AG04449 (cell line): ENCODE data around the gene SLC5A12.
A peak's percentile ranks its signal among the peaks of the same experiment; 100 is the strongest.

Experiments
- CTCF ChIA-PET: fragments of 350-600 bp; formaldehyde crosslinking; extraction: SDS; loops from one replicate; lab custom pipeline; 2021; ENCODE audit warnings: antibody characterized with exemption; lab: Yijun Ruan, JAX
- POLR2A ChIA-PET: fragments of 400-600, 350-600 bp; formaldehyde crosslinking; extraction: SDS; loops from one replicate; lab custom pipeline; 2020; ENCODE audit warnings: antibody characterized with exemption, inconsistent platforms; lab: Yijun Ruan, JAX
- DNase-seq: peaks from one replicate; pipeline ENCODE4 v3.0.0-alpha.2; 2010; ENCODE audit warnings: low read depth, low spot score
- H3K4me3 ChIP-seq: 2 replicates; pipeline ENCODE4 v1.5.1; 2011; ENCODE audit warnings: low read depth, mild to moderate bottlenecking, control low read depth, low read length
- TF ChIP-seq, protein P1 (sequence below): IDR thresholded peaks from one replicate; pipeline ENCODE4 v1.5.1; 2011; ENCODE audit warnings: mild to moderate bottlenecking, moderate library complexity, low read length, control low read depth, inconsistent platforms; ENCODE audit not compliant: insufficient read depth; ENCODE audit errors: missing control alignments

The SLC5A12 gene

DNA sequence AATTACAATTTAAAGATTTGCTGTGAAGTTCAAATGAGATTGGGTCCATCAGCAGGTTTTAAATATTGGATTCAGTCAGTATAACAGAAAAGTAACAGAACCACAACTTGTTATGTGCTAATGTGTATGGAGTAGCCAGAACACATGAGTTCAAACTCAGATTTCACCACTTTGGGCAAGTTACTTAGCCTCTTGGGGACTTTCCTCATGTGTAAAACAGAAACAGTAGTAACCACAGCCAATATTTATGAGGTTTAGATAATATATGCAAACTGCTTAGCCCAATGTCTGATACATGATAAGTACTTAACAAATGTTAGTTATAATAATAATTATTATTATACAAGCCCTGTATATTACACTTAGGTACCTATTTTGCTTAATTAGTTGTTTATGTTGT is 21.8 kb upstream of the SLC5A12 start:
- H3K4me3 ChIP-seq, result no peak overlapping the region
- ChIA-PET POLR2A (no interaction called here), CTCF (no interaction called here)

DNA sequence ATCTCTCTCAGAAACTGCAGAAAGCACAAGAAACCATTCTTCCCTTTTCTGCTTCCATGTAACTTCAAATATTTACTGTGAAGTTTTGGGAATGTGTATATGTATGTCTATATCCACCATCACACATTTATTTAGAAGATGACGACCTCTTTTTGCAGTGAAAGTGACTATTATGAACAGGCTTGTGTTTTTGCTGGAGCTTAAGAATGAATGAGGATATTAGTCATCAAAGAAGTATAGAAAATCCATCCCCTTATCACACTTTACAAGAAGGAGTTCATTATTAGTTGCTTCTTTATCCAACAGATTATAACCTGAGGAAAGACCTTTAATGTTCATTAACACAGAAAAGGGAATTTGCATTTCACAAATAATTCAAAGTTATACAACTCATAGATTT is 21.1 kb upstream of the SLC5A12 start:
- TF ChIP-seq, protein P1, sequence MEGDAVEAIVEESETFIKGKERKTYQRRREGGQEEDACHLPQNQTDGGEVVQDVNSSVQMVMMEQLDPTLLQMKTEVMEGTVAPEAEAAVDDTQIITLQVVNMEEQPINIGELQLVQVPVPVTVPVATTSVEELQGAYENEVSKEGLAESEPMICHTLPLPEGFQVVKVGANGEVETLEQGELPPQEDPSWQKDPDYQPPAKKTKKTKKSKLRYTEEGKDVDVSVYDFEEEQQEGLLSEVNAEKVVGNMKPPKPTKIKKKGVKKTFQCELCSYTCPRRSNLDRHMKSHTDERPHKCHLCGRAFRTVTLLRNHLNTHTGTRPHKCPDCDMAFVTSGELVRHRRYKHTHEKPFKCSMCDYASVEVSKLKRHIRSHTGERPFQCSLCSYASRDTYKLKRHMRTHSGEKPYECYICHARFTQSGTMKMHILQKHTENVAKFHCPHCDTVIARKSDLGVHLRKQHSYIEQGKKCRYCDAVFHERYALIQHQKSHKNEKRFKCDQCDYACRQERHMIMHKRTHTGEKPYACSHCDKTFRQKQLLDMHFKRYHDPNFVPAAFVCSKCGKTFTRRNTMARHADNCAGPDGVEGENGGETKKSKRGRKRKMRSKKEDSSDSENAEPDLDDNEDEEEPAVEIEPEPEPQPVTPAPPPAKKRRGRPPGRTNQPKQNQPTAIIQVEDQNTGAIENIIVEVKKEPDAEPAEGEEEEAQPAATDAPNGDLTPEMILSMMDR, result no peak
- no peak overlapping the region for H3K4me3 ChIP-seq
- ChIA-PET CTCF (no interaction called here), POLR2A (no interaction called here)
- no peak for DNase-seq

More for the DNA sequence above, 21.8 kb upstream of the SLC5A12 start:
- DNase-seq, result no peak
- TF ChIP-seq, protein P1, result no peak

DNA sequence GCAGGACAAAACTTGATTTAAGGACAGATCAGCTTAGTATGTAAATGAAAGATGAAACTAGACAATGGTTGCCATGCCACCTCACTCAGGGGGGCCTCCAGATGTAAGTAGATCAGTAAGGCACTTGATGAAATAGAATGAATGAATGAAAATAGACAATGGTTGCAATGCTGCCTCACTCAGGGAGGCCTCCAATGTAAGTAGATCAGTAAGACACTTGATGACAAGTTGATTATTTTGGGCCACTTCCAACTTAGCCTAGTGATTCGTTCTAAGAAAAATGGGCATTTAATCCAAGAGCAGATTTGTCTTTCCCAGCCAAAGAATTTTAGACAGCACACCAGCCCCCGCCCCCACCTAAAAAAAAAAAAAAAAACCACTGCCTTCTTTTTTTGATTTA is 19.2 kb upstream of the SLC5A12 start:
- CTCF ChIA-PET, result no interaction called here
- TF ChIP-seq, protein P1, result no peak
- H3K4me3 ChIP-seq, result no peak overlapping the region
- POLR2A ChIA-PET, result no interaction called here
- DNase-seq, result peak; percentile 28

DNA sequence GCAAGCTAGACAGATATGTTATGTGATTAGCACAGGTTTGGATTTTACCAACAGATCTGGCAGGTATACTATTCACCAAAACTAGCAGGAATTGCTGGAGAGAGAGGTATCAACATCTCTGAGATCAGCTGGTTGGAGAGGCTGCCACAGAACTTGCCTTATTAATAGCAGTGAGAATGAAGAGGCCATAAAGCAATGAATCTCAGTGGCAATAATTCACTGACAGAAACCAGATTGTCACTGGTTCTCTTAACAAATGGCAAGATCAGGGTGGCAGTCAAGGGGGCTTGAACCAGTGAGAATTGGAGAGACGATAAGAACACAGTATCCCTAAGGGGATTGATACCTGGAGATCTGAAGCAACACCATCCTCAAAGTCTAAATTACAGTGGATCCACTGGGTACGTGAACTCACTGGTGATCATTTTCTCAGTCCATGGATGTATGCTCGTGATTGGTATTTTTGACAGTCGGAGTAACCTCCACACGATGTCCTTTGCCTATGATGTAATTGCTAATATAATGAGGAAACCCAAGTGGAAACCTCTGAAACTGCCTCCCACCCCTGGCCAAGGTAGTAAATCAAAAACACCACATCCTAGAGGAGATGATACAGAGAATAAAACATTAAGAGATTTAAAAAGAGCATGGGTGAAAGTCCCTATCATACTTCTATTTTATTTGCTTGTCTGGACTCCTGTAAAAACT is 17.7 kb upstream of the SLC5A12 start:
- CTCF ChIA-PET, result no interaction called here
- H3K4me3 ChIP-seq, result no peak overlapping the region
- TF ChIP-seq, protein P1, result no peak
- POLR2A ChIA-PET, result no interaction called here
- no peak for DNase-seq

DNA sequence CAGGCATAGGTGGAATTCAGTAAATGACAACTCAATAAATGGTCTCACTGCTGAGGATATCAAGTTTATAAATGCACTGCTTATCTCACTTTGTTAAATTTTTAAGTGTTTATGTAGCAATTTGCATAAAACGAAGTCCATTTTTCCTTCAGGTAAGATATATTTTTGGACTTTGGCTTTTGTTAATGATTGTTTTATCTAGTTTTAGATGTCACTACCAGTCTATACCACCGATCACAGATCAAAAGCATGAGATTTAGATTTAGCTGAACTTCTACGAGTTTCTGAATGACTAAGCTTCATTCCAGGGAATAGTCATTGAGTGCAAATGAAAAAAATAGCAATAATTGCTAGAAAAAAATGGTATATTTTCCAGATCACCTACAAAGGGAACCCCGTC is 12.8 kb upstream of the SLC5A12 start:
- no peak overlapping the region for H3K4me3 ChIP-seq
- CTCF ChIA-PET, result no interaction called here
- POLR2A ChIA-PET, result no interaction called here
- TF ChIP-seq, protein P1, result no peak
- no peak for DNase-seq

DNA sequence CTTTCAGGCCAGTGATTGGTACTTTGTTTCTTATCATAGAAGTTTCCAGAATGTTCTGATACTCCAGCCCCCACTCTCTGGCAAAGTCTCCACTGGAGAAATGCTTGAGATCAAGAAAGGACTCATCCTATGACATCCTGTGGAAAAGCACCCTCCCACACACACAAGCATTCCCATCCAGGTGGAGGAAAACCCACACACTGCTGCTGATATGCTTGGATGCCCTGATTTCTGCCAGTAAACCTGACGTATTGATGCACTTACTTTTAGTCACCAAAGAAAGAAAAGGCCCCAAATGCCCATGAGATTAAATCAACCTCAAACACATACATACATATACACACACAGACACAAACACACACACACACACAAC is 9.2 kb upstream of the SLC5A12 start:
- CTCF ChIA-PET, result no interaction called here
- POLR2A ChIA-PET, result no interaction called here
- H3K4me3 ChIP-seq, result no peak overlapping the region
- TF ChIP-seq, protein P1, result no peak
- DNase-seq, result no peak
